ENCODE results near the gene KLHDC7A.

Gene KLHDC7A

GRCh38 chr1:18480315-18481189 is at the start of gene KLHDC7A:
TSS of gene KLHDC7A (plus strand) at chr1:18480930. CDS start at chr1:18480982, 52 bp downstream.
- TF ChIP-seq GATA3 (IDR thresholded peaks at IDR 0.05; ENCODE audit: low read depth, low read length): no peak

GRCh38 chr1:18434041-18434440 is 46.7 kb upstream of the KLHDC7A start:
- no peak for TF ChIP-seq GATA3 (IDR thresholded peaks at IDR 0.05; ENCODE audit: low read depth, low read length)
- no peak for TF ChIP-seq GATA2 (IDR thresholded peaks at IDR 0.05; ENCODE audit: low read depth, low read length)

- TF ChIP-seq GATA2 (IDR thresholded peaks at IDR 0.05; ENCODE audit: low read depth, low read length) (no peak), GATA3 (IDR thresholded peaks at IDR 0.05; ENCODE audit: low read depth, low read length) (no peak)
These were observed 40.1 kb upstream of the KLHDC7A start for GRCh38 chr1:18440385-18441226.

- no peak for TF ChIP-seq GATA3 (IDR thresholded peaks at IDR 0.05; ENCODE audit: low read depth, low read length)
- no peak for TF ChIP-seq GATA2 (IDR thresholded peaks at IDR 0.05; ENCODE audit: low read depth, low read length)
These were observed 36.9 kb upstream of the KLHDC7A start for GRCh38 chr1:18443587-18444520.

GRCh38 chr1:18444563-18444962 is 36.2 kb upstream of the KLHDC7A start:
- TF ChIP-seq GATA3 (IDR thresholded peaks at IDR 0.05; ENCODE audit: low read depth, low read length) (no peak), GATA2 (IDR thresholded peaks at IDR 0.05; ENCODE audit: low read depth, low read length) (no peak)

- TF ChIP-seq GATA2 (IDR thresholded peaks at IDR 0.05; ENCODE audit: low read depth, low read length) (no peak), GATA3 (IDR thresholded peaks at IDR 0.05; ENCODE audit: low read depth, low read length) (no peak)
These were observed 34.0 kb upstream of the KLHDC7A start for GRCh38 chr1:18446751-18447150.

GRCh38 chr1:18447509-18448220 is 33.1 kb upstream of the KLHDC7A start:
- TF ChIP-seq GATA3 (IDR thresholded peaks at IDR 0.05; ENCODE audit: low read depth, low read length) (no peak), GATA2 (IDR thresholded peaks at IDR 0.05; ENCODE audit: low read depth, low read length) (no peak)

- TF ChIP-seq GATA3 (IDR thresholded peaks at IDR 0.05; ENCODE audit: low read depth, low read length) (no peak), GATA2 (IDR thresholded peaks at IDR 0.05; ENCODE audit: low read depth, low read length) (no peak)
These were observed 31.8 kb upstream of the KLHDC7A start for GRCh38 chr1:18448889-18449288.

- no peak for TF ChIP-seq GATA3 (IDR thresholded peaks at IDR 0.05; ENCODE audit: low read depth, low read length)
- no peak for TF ChIP-seq GATA2 (IDR thresholded peaks at IDR 0.05; ENCODE audit: low read depth, low read length)
These were observed 28.2 kb upstream of the KLHDC7A start for GRCh38 chr1:18452550-18452949.

- no peak for TF ChIP-seq GATA3 (IDR thresholded peaks at IDR 0.05; ENCODE audit: low read depth, low read length)
- TF ChIP-seq GATA2 (IDR thresholded peaks at IDR 0.05; ENCODE audit: low read depth, low read length): no peak
These were observed 22.3 kb upstream of the KLHDC7A start for GRCh38 chr1:18458133-18459092.

- TF ChIP-seq GATA3 (IDR thresholded peaks at IDR 0.05; ENCODE audit: low read depth, low read length): no peak
- TF ChIP-seq GATA2 (IDR thresholded peaks at IDR 0.05; ENCODE audit: low read depth, low read length): no peak
These were observed 19.1 kb upstream of the KLHDC7A start for GRCh38 chr1:18461656-18462055.

- TF ChIP-seq GATA2 (IDR thresholded peaks at IDR 0.05; ENCODE audit: low read depth, low read length) (no peak), GATA3 (IDR thresholded peaks at IDR 0.05; ENCODE audit: low read depth, low read length) (no peak)
These were observed 17.7 kb upstream of the KLHDC7A start for GRCh38 chr1:18463063-18463462.
